SK-N-MC (cell line): Measurements from ENCODE around the gene DNAJA4.

Experiments used
- EZH2 ChIP-seq: fragments of 200-600 bp; sonication (generic); IDR thresholded peaks from one replicate; pipeline ENCODE4 v1.6.1; 2017; ENCODE audit warnings: antibody characterized with exemption
- POLR2AphosphoS5 ChIP-seq: IDR thresholded peaks from 2 replicates; pipeline ENCODE4 v1.6.1; 2012; ENCODE audit warnings: mild to moderate bottlenecking, low read depth, low read length, borderline replicate concordance

GRCh38 chr15:78292219-78292618, 27.9 kb downstream of the DNAJA4 start:
- TF ChIP-seq POLR2AphosphoS5: no peak
- TF ChIP-seq EZH2: no peak
